Tibial nerve (tissue), 4 donors: ENCODE data around the gene SYNE3.

ENCODE experiments used
- CTCF ChIP-seq, 5 experiments: fragments of 200-600 bp in 3 of 5; fragments of 450-650 bp in 2 of 5; sonication (generic) in 3 of 5; IDR thresholded peaks; one replicate each; pipeline ENCODE4 v1.5.1; 2016 to 2019; ENCODE audit warnings: antibody characterized with exemption in 5 of 5, mild to moderate bottlenecking in 3 of 5, moderate library complexity in 2 of 5
- EP300 ChIP-seq, 2 donors: sonication (generic); formaldehyde crosslinking; IDR thresholded peaks; one replicate each; pipeline ENCODE4 v1.6.1; 2017; ENCODE audit warnings: antibody characterized with exemption in 2 of 2, mild to moderate bottlenecking in 1 of 2
- POLR2A ChIP-seq, 2 donors: fragments of 450-650 bp; IDR thresholded peaks; one replicate each; pipeline ENCODE4 v1.6.1; 2017; ENCODE audit warnings: antibody characterized with exemption in 2 of 2, mild to moderate bottlenecking in 2 of 2, moderate library complexity in 2 of 2

DNA sequence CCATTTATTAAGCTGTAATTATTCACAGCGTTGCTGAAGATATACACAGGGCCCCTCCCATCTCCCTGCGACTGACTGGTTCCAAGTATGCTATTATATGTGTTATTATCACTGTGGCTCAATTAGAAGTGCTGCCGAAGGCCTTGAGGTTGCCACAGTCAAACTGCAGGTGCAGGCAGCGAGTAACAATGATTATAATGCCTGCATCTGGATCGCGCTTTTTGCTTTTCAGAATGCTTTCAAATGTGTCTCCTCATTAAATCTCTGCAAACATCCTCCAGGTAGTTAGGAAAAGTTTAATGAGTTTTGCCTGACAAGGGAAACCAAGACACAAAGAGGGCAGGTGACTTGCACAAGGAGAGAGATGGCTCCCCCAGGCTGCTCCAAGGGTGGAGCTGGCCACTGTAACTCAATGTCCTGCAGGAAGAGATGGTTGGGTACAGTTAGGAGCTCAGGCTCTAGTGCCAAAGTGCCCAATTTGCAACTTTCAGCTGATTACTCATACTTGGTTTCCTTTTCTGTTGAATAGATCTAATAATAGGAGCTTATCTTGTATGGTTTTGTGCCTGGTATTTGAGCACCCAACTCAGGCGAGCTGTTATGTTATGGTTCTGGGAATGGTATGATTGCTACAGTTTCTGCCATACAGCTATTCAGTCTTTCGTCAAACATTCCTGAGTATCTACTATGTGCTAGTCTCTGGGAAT is 1.7 kb upstream of the SYNE3 start:
- peak in 1 of 2 donors; percentile 42 for TF ChIP-seq EP300 (IDR thresholded peaks at IDR 0.05)
- no peak for TF ChIP-seq CTCF (IDR thresholded peaks at IDR 0.05)
- no peak for TF ChIP-seq POLR2A (IDR thresholded peaks at IDR 0.05)
